Sigmoid colon (tissue), 7 donors: ENCODE results near the gene COL23A1. TPM values are rescaled to one million over a fixed set of nuclear protein-coding genes. Genes with fewer than 3 reads are reported as not detected.

Source experiments
- DNase-seq: peaks from one replicate; pipeline ENCODE4 v3.0.0-alpha.2; 2019
- H3K27ac ChIP-seq, 4 donors: fragments of 200-600 bp; sonication (generic); one replicate each; pipeline ENCODE4 v1.5.1; 2016 to 2019; ENCODE audit warnings: mild to moderate bottlenecking in 1 of 4
- H3K27me3 ChIP-seq, 3 donors: fragments of 200-600 bp; sonication (generic); one replicate each; pipeline ENCODE4 v1.5.1; 2019; ENCODE audit warnings: mild to moderate bottlenecking in 1 of 3
- H3K36me3 ChIP-seq, 4 donors: fragments of 200-600 bp; sonication (generic); one replicate each; pipeline ENCODE4 v1.5.1; 2016 to 2019
- H3K4me1 ChIP-seq, 4 donors: fragments of 200-600 bp; sonication (generic); one replicate each; pipeline ENCODE4 v1.5.1; 2017 to 2019
- H3K4me3 ChIP-seq, 4 donors: fragments of 200-600 bp; sonication (generic); one replicate each; pipeline ENCODE4 v1.5.1; 2017 to 2019; ENCODE audit warnings: mild to moderate bottlenecking in 2 of 4, moderate library complexity in 1 of 4
- H3K9me3 ChIP-seq, 4 donors: fragments of 200-600 bp in 3 of 4; sonication (generic) in 3 of 4; one replicate each; pipeline versions ENCODE4 v1.5.1 to v1.6.1; 2013 to 2019
- EP300 ChIP-seq, 4 donors: sonication (generic); formaldehyde crosslinking; IDR thresholded peaks; one replicate each; pipeline ENCODE4 v1.6.1; 2017; ENCODE audit warnings: antibody characterized with exemption in 4 of 4
- POLR2A ChIP-seq, 2 donors: fragments of 450-650 bp; IDR thresholded peaks; one replicate each; pipeline ENCODE4 v1.6.1; 2016; ENCODE audit warnings: antibody characterized with exemption in 2 of 2, mild to moderate bottlenecking in 2 of 2, moderate library complexity in 2 of 2
- POLR2AphosphoS5 ChIP-seq, 4 donors: sonication (generic); formaldehyde crosslinking; IDR thresholded peaks; one replicate each; pipeline ENCODE4 v1.6.1; 2017; ENCODE audit warnings: antibody characterized with exemption in 4 of 4
- WGBS, 2 donors: extraction: QIAGEN DNeasy Blood & Tissue Kit; methylation state at CpG; one replicate each; pipeline ENCODE4 v1.1.7; 2013; 5-methylcytosine and 5-hydroxymethylcytosine counted together
- intact Hi-C: fragments of 100-400 bp; cut with DNase I; formaldehyde crosslinking; loops from one replicate; pipeline ENCODE4 v1.15.1; 2023
- polyA plus RNA-seq, 3 donors: library from polyadenylated mRNA; stranded (reverse); fragments of 200-250 nt; gene quantifications; one replicate each; pipeline ENCODE4 v1.2.3, GENCODE V29; 2013
- total RNA-seq, 4 donors: library from RNA; depleted of rRNA; stranded (reverse); fragments of >200 nt; gene quantifications; one replicate each; pipeline ENCODE4 v1.1.0, GENCODE V29; 2016
- TF ChIP-seq, protein P1 (sequence below), 4 experiments: fragments of 450-650 bp in 3 of 4; fragments of 200-600 bp in 1 of 4; IDR thresholded peaks; one replicate each; pipeline ENCODE4 v1.5.1; 2016 to 2019; ENCODE audit warnings: antibody characterized with exemption in 4 of 4, mild to moderate bottlenecking in 3 of 4, moderate library complexity in 2 of 4
- donor health status: healthy with polysubstance abuse.
- donor health status: Bipolar disorder and iron deficiency.
- donor health status: healthy.

Gene COL23A1
- total and polyA plus RNA-seq, 7 donors: 0.28 to 1.2 (median 0.57) TPM; not detected in 1

- no peak for DNase-seq
- Histone ChIP-seq H3K27ac (peak overlapping the region in 3 of 4 donors; percentile 24 to 46 (median 40)), H3K27me3 (no peaks in the 10 kb centered on the region), H3K4me1 (peaks cover 0 to 21% (median 8%) of the 10 kb centered on the region in 4 donors), H3K4me3 (no peak overlapping the region), H3K36me3 (no peaks in the 10 kb centered on the region), H3K9me3 (no peaks in the 10 kb centered on the region)
- 69 to 72% methylated on average over 7 of the region's 7 CpGs for WGBS, 2 donors
- intact Hi-C loops: no loop called here
- TF ChIP-seq, protein P1, sequence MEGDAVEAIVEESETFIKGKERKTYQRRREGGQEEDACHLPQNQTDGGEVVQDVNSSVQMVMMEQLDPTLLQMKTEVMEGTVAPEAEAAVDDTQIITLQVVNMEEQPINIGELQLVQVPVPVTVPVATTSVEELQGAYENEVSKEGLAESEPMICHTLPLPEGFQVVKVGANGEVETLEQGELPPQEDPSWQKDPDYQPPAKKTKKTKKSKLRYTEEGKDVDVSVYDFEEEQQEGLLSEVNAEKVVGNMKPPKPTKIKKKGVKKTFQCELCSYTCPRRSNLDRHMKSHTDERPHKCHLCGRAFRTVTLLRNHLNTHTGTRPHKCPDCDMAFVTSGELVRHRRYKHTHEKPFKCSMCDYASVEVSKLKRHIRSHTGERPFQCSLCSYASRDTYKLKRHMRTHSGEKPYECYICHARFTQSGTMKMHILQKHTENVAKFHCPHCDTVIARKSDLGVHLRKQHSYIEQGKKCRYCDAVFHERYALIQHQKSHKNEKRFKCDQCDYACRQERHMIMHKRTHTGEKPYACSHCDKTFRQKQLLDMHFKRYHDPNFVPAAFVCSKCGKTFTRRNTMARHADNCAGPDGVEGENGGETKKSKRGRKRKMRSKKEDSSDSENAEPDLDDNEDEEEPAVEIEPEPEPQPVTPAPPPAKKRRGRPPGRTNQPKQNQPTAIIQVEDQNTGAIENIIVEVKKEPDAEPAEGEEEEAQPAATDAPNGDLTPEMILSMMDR (IDR thresholded peaks at IDR 0.05): no peak
- no peak for TF ChIP-seq POLR2A (IDR thresholded peaks at IDR 0.05)
- no peak for TF ChIP-seq POLR2AphosphoS5 (IDR thresholded peaks at IDR 0.05)
- TF ChIP-seq EP300 (IDR thresholded peaks at IDR 0.05): no peak
These were observed 263.8 kb downstream of the COL23A1 start for GRCh38 chr5:178326374-178326715.

DNA sequence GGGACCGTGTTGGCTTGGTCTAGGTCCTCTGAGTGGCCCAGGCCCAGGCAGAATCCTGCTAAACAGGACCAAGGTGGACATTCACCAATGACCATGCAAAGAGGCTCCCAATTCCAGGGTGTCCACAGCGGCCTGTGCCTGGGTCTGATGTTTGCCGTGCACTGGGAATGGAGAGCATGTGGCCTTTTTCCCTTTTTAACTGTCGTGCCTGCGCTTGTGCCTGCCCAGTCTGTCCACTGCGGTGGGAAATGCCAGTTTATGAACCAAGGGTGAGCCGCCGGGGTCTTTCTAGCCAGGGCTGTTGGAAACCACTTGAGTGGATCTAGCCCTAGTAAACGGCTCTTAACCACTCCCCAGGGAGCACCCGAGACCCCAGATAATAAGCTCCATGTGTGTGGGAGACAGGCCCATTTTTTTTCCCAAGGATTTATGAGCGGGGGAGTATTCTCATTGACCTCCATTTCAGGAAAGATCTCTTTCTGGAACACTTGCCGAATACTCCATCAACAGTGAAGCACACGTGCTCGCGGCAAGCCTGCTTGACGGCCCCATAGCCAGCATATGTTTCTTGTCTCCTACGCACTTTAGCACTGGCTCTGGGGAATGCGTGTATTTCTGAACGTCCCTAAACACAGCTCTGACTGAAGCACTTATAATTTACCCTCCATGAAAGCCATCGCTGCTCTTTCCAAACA lies 264.4 kb downstream of the COL23A1 start:
- DNase-seq: peak; percentile 84
- H3K4me1 ChIP-seq: peaks cover 0 to 16% (median 4%) of the 10 kb centered on the region in 4 donors
- no peaks in the 10 kb centered on the region for H3K36me3 ChIP-seq
- TF ChIP-seq POLR2AphosphoS5 (IDR thresholded peaks at IDR 0.05) (peak; percentile 42 to 76 (median 62)), POLR2A (IDR thresholded peaks at IDR 0.05) (no peak), EP300 (IDR thresholded peaks at IDR 0.05) (peak in 2 of 4 donors; percentile 17 to 50)
- TF ChIP-seq, protein P1 (IDR thresholded peaks at IDR 0.05): no peak
- no peak overlapping the region for H3K4me3 ChIP-seq
- peak overlapping the region in 3 of 4 donors; percentile 18 to 46 (median 45) for H3K27ac ChIP-seq
- intact Hi-C loops: no loop called here
- no peaks in the 10 kb centered on the region for H3K9me3 ChIP-seq
- WGBS, 2 donors: 78 to 80% methylated on average over 20 of the region's 20 CpGs
- no peaks in the 10 kb centered on the region for H3K27me3 ChIP-seq

DNA sequence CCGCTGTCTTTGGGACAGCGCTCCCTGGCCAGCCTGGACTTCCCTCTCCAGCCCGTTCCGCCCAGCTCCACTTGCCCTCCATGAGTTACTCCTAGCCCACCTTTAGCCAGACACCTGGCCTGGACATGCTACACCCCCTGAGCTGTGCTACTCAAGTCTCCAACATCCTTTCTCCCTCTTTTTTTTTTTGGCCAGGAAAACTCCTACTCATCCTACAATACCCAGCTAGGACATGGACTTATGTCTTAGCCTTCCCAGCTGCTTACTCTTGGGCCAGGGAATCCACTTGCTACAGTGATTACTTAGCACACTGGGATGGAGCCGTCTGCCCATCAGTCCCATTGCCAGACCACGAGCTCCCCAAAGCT lies 264.9 kb downstream of the COL23A1 start:
- WGBS, 2 donors: 91 to 94% methylated on average over 6 of the region's 6 CpGs
- Histone ChIP-seq H3K9me3 (no peaks in the 10 kb centered on the region), H3K27me3 (no peaks in the 10 kb centered on the region), H3K4me1 (peaks cover 0 to 14% (median 3%) of the 10 kb centered on the region in 4 donors), H3K36me3 (no peaks in the 10 kb centered on the region), H3K4me3 (no peak overlapping the region), H3K27ac (no peak overlapping the region)
- TF ChIP-seq POLR2A (IDR thresholded peaks at IDR 0.05) (no peak), POLR2AphosphoS5 (IDR thresholded peaks at IDR 0.05) (no peak)
- DNase-seq: no peak
- intact Hi-C loops: no loop called here

- Histone ChIP-seq H3K4me1 (peaks cover 0 to 14% (median 3%) of the 10 kb centered on the region in 4 donors), H3K27me3 (no peaks in the 10 kb centered on the region), H3K4me3 (no peak overlapping the region), H3K9me3 (no peaks in the 10 kb centered on the region), H3K36me3 (no peaks in the 10 kb centered on the region), H3K27ac (no peak overlapping the region)
- TF ChIP-seq EP300 (IDR thresholded peaks at IDR 0.05) (no peak), POLR2A (IDR thresholded peaks at IDR 0.05) (no peak)
- WGBS, 2 donors: 82% methylated on average over 31 of the region's 31 CpGs
- peak; percentile 57 for DNase-seq
- intact Hi-C loops: no loop called here
These were observed 265.5 kb downstream of the COL23A1 start for GRCh38 chr5:178324481-178325310.

DNA sequence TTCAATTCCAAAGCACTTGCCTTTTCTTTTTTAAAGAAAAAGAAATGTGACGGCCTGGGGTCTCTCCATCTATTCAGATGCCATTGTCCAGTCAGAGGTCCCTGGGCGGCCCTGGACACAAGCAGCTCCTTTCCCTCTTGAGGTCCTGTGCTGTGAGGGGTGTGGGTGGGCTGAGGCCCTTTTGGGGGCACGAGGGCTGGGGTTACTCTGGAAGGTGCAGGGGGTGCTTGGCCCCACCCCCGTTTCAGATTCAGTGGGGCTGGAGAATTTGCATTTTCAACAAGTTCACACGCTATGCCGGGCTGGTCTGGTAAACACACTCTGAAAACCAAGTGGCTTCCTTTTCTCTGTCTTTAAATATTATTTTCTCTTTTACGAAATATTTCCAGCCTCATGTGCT lies 266.2 kb downstream of the COL23A1 start:
- intact Hi-C loops: no loop called here
- Histone ChIP-seq H3K36me3 (no peaks in the 10 kb centered on the region), H3K4me1 (peaks cover 0 to 14% (median 3%) of the 10 kb centered on the region in 4 donors), H3K27ac (no peak overlapping the region), H3K9me3 (no peaks in the 10 kb centered on the region), H3K4me3 (no peak overlapping the region), H3K27me3 (no peaks in the 10 kb centered on the region)
- TF ChIP-seq POLR2A (IDR thresholded peaks at IDR 0.05): no peak
- TF ChIP-seq POLR2AphosphoS5 (IDR thresholded peaks at IDR 0.05): no peak
- no peak for TF ChIP-seq EP300 (IDR thresholded peaks at IDR 0.05)
- TF ChIP-seq, protein P1 (IDR thresholded peaks at IDR 0.05): no peak
- 66 to 74% methylated on average over 7 of the region's 7 CpGs for WGBS, 2 donors
- peak; percentile 24 for DNase-seq
